HCT116 (cell line): ENCODE data around the gene TMEM117. TPM values are rescaled to one million over a fixed set of nuclear protein-coding genes. Genes with fewer than 3 reads are reported as not detected.

Source experiments
- ATAC-seq: fragments of 200-7000 bp; cut with Tn5 transposase; 2 replicates; pipeline ENCODE4 v1.9.1; 2020; ENCODE audit warnings: mild to moderate bottlenecking, moderate library complexity
- BruUV-seq: library from RNA; stranded (reverse); fragments of 400-500 nt; replicated peaks from 2 replicates; lab custom pipeline; 2021; lab: Mats Ljungman, UMichigan
- CTCF ChIA-PET: fragments of 300-600 bp; sonication (Branson Sonifier 250); formaldehyde crosslinking; loops from one replicate; lab custom pipeline; 2021; ENCODE audit warnings: antibody characterized with exemption; lab: Charles Lee
- POLR2A ChIA-PET: fragments of 300-600, 350-600 bp; sonication (Branson Sonifier 250); formaldehyde crosslinking; loops from one replicate; lab custom pipeline; 2021; ENCODE audit warnings: antibody characterized with exemption; lab: Charles Lee
- RAD21 ChIA-PET, 2 experiments: fragments of 300-600 bp; sonication (Branson Sonifier 250); formaldehyde crosslinking; loops; one replicate each; lab custom pipeline; 2023; ENCODE audit warnings: low total read pairs in 2 of 2; ENCODE audit not compliant: uncharacterized antibody in 2 of 2, unreplicated experiment in 2 of 2, low non-redundant PET in 1 of 2; lab: Charles Lee
- DNase-seq: peaks from one replicate; pipeline ENCODE4 v3.0.0-alpha.2; 2010; ENCODE audit warnings: low read depth, low spot score
- H2AFZ ChIP-seq: fragments of 200-600 bp; shearing (Covaris generic), sonication (generic); 2 replicates; pipeline ENCODE4 v1.6.1; 2017; ENCODE audit warnings: low read depth, mixed run types, mixed read lengths, antibody characterized with exemption, low read length; ENCODE audit not compliant: poor library complexity, severe bottlenecking
- H3K27ac ChIP-seq: 2 replicates; pipeline ENCODE4 v1.5.1; 2012; ENCODE audit warnings: low read depth, low read length
- H3K27me3 ChIP-seq: fragments of 200-600 bp; sonication (generic); 2 replicates; pipeline ENCODE4 v1.6.1; 2016; ENCODE audit warnings: mixed run types, low read length, mixed read lengths; ENCODE audit not compliant: insufficient read depth
- H3K36me3 ChIP-seq, 2 experiments: fragments of 200-500 bp in 1 of 2; fragments of 200-600 bp in 1 of 2; sonication (Bioruptor generic) in 1 of 2; sonication (generic) in 1 of 2; 2 replicates each; pipeline versions ENCODE4 v1.5.1 to v1.6.1; 2014 to 2016; ENCODE audit warnings: low read length in 2 of 2, inconsistent platforms in 1 of 2, mixed read lengths in 1 of 2, mixed run types in 1 of 2; ENCODE audit not compliant: insufficient read depth in 2 of 2, control insufficient read depth in 1 of 2
- H3K4me1 ChIP-seq, 2 experiments: fragments of 200-600 bp in 1 of 2; sonication (generic) in 1 of 2; 2 replicates each; pipeline versions ENCODE4 v1.5.1 to v1.6.1; 2012 to 2017; ENCODE audit warnings: low read length in 2 of 2, inconsistent platforms in 1 of 2, mild to moderate bottlenecking in 1 of 2, mixed read lengths in 1 of 2, mixed run types in 1 of 2, moderate library complexity in 1 of 2; ENCODE audit not compliant: insufficient read depth in 2 of 2, control insufficient read depth in 1 of 2
- H3K4me2 ChIP-seq: fragments of 200-600 bp; sonication (generic); 2 replicates; pipeline ENCODE4 v1.6.1; 2017; ENCODE audit warnings: mixed run types, low read length, mixed read lengths
- H3K4me3 ChIP-seq, 2 experiments: fragments of 200-600 bp in 1 of 2; sonication (generic) in 1 of 2; replicated peaks in 1 of 2; 2 replicates each; pipeline ENCODE4 v1.5.1; 2011 to 2016; ENCODE audit warnings: low read length in 2 of 2, control low read depth in 1 of 2, low read depth in 1 of 2, mild to moderate bottlenecking in 1 of 2, mixed read lengths in 1 of 2, mixed run types in 1 of 2
- H3K79me2 ChIP-seq: fragments of 200-600 bp; sonication (generic); 2 replicates; pipeline ENCODE4 v1.6.1; 2017; ENCODE audit warnings: mild to moderate bottlenecking, mixed run types, low read length, moderate library complexity, mixed read lengths; ENCODE audit not compliant: insufficient read depth
- H3K9ac ChIP-seq: fragments of 200-600 bp; sonication (generic); 2 replicates; pipeline ENCODE4 v1.6.1; 2016; ENCODE audit warnings: low read length, mixed read lengths
- H3K9me2 ChIP-seq: fragments of 200-600 bp; sonication (generic), shearing (Covaris generic); 2 replicates; pipeline ENCODE4 v1.6.1; 2017; ENCODE audit warnings: mixed run types, mild to moderate bottlenecking, moderate library complexity; ENCODE audit not compliant: insufficient read depth
- H3K9me3 ChIP-seq, 2 experiments: fragments of 200-500 bp in 1 of 2; fragments of 200-600 bp in 1 of 2; sonication (Bioruptor generic) in 1 of 2; sonication (generic) in 1 of 2; 2 replicates each; pipeline ENCODE4 v1.6.1; 2014 to 2017; ENCODE audit warnings: low read length in 2 of 2, mixed read lengths in 2 of 2, inconsistent platforms in 1 of 2, low read depth in 1 of 2, mild to moderate bottlenecking in 1 of 2, mixed run types in 1 of 2, moderate library complexity in 1 of 2; ENCODE audit not compliant: control insufficient read depth in 1 of 2, insufficient read depth in 1 of 2
- H4K20me1 ChIP-seq: fragments of 200-600 bp; sonication (generic), shearing (Covaris generic); 2 replicates; pipeline ENCODE4 v1.6.1; 2017; ENCODE audit warnings: mixed run types, mild to moderate bottlenecking, moderate library complexity; ENCODE audit not compliant: insufficient read depth
- ATF3 ChIP-seq: IDR thresholded peaks from 2 replicates; pipeline ENCODE4 v1.6.1; 2012
- CBX3 ChIP-seq: IDR thresholded peaks from 2 replicates; pipeline ENCODE4 v1.6.1; 2012; ENCODE audit warnings: low read depth
- CTCF ChIP-seq, 3 experiments: fragments of 200-600 bp in 1 of 3; sonication (generic) in 1 of 3; IDR thresholded peaks in 2 of 3; conservative IDR thresholded peaks in 1 of 3; 2 replicates each; pipeline ENCODE4 v1.5.1; 2012 to 2017; ENCODE audit warnings: low read depth in 2 of 3, low read length in 2 of 3, antibody characterized with exemption in 1 of 3, borderline replicate concordance in 1 of 3, control low read depth in 1 of 3, mild to moderate bottlenecking in 1 of 3, mixed read lengths in 1 of 3, mixed run types in 1 of 3, moderate library complexity in 1 of 3; ENCODE audit not compliant: insufficient read depth in 1 of 3
- EGR1 ChIP-seq: IDR thresholded peaks from 2 replicates; pipeline ENCODE4 v1.6.1; 2012; ENCODE audit warnings: low read depth
- ELF1 ChIP-seq: IDR thresholded peaks from 2 replicates; pipeline ENCODE4 v1.6.1; 2012; ENCODE audit warnings: low read depth, borderline replicate concordance
- EZH2 ChIP-seq: fragments of 200-600 bp; sonication (generic); IDR thresholded peaks from 2 replicates; pipeline ENCODE4 v1.6.1; 2017; ENCODE audit warnings: antibody characterized with exemption, mixed run types
- FOSL1 ChIP-seq: IDR thresholded peaks from 2 replicates; pipeline ENCODE4 v1.6.1; 2012; ENCODE audit warnings: low read depth
- JUND ChIP-seq: IDR thresholded peaks from 2 replicates; pipeline ENCODE4 v1.6.1; 2012
- POLR2AphosphoS5 ChIP-seq: IDR thresholded peaks from 2 replicates; pipeline ENCODE4 v1.6.1; 2011; ENCODE audit warnings: mild to moderate bottlenecking, low read depth, low read length, moderate library complexity
- RAD21 ChIP-seq: IDR thresholded peaks from 2 replicates; pipeline ENCODE4 v1.6.1; 2012; ENCODE audit warnings: low read depth, mild to moderate bottlenecking
- SIN3A ChIP-seq: IDR thresholded peaks from 2 replicates; pipeline ENCODE4 v1.6.1; 2012; ENCODE audit warnings: low read depth
- SP1 ChIP-seq: IDR thresholded peaks from 2 replicates; pipeline ENCODE4 v1.6.1; 2012; ENCODE audit warnings: low read depth
- SRF ChIP-seq: IDR thresholded peaks from 2 replicates; pipeline ENCODE4 v1.6.1; 2012; ENCODE audit warnings: low read depth
- TCF7L2 ChIP-seq: IDR thresholded peaks from 2 replicates; pipeline ENCODE4 v1.7.0; 2011; ENCODE audit warnings: borderline replicate concordance, inconsistent platforms; ENCODE audit not compliant: insufficient read depth, insufficient read length; ENCODE audit errors: extremely low read depth
- ZBTB33 ChIP-seq: IDR thresholded peaks from 2 replicates; pipeline ENCODE4 v1.6.1; 2011; ENCODE audit warnings: mild to moderate bottlenecking, low read length, moderate library complexity; ENCODE audit not compliant: insufficient replicate concordance; ENCODE audit errors: extremely low read depth
- ZNF274 ChIP-seq: fragments of 200-500 bp; sonication (Bioruptor generic); IDR thresholded peaks from 2 replicates; pipeline ENCODE4 v1.6.1; 2014; ENCODE audit warnings: mild to moderate bottlenecking, low read depth, low read length, inconsistent platforms
- intact Hi-C: fragments of 100-400 bp; cut with micrococcal nuclease; formaldehyde crosslinking; loops from 2 replicates; pipeline ENCODE4 v1.10.0; 2022
- total RNA-seq: library from RNA; stranded (reverse); gene quantifications from one replicate; pipeline ENCODE4 v1.2.1, GENCODE V29; 2021; ENCODE audit not compliant: unreplicated experiment
- TF ChIP-seq, protein P1 (sequence below): IDR thresholded peaks from 2 replicates; pipeline ENCODE4 v1.6.1; 2012

The TMEM117 gene
- total RNA-seq, 1 experiment from 2014 or later: 3.6 TPM

DNA sequence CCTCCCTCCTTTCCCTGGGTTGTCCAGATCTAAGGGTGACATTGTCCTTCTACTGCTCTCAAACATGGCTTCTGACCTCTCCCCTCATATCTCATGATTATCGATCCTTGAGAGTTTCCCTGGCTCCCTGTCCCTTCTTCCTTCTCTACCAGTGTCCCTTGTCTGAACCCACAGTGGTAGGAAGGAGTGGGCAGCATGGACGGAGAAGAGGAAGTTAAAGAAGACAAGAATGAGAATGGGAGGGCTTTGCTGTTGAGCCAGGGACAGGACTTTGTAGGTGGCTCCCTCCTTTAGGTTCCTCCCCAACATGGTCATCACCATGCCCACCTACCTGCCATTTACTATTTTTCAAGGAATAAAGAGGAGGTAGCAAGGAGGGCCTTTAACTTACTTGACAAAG, 166.7 kb downstream of the TMEM117 start:
- ChIA-PET RAD21 (no interaction called here), POLR2A (no interaction called here), CTCF (no interaction called here)
- TF ChIP-seq ATF3: no peak
- TF ChIP-seq, protein P1, sequence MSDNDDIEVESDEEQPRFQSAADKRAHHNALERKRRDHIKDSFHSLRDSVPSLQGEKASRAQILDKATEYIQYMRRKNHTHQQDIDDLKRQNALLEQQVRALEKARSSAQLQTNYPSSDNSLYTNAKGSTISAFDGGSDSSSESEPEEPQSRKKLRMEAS: no peak
- no peak for TF ChIP-seq CBX3
- no peak for TF ChIP-seq SIN3A
- TF ChIP-seq EZH2: no peak
- TF ChIP-seq ZNF274: no peak
- TF ChIP-seq RAD21: no peak
- TF ChIP-seq ZBTB33: no peak
- TF ChIP-seq EGR1: no peak
- no peak for TF ChIP-seq JUND
- no peak for TF ChIP-seq SP1
- TF ChIP-seq POLR2AphosphoS5: no peak
- no peak for TF ChIP-seq TCF7L2
- no peak for TF ChIP-seq ELF1
- TF ChIP-seq CTCF (IDR thresholded peaks at IDR 0.05 in 2 of 3, conservative IDR thresholded peaks at IDR 0.05 in 1 of 3; ENCODE audit: borderline replicate concordance in 1 of 3, insufficient read depth in 1 of 3, low read depth in 2 of 3, low read length in 2 of 3): no peak
- no peak for TF ChIP-seq SRF
- TF ChIP-seq FOSL1: no peak
- Histone ChIP-seq H3K79me2 (no peaks in the 10 kb centered on the region), H4K20me1 (no peaks in the 10 kb centered on the region), H3K4me3 (no peak overlapping the region), H2AFZ (no peak overlapping the region), H3K9ac (no peak overlapping the region), H3K9me3 (no peaks in the 10 kb centered on the region), H3K4me2 (no peak overlapping the region), H3K27me3 (no peaks in the 10 kb centered on the region), H3K36me3 (no peaks in the 10 kb centered on the region), H3K27ac (no peak overlapping the region), H3K9me2 (no peaks in the 10 kb centered on the region), H3K4me1 (no peaks in the 10 kb centered on the region)
- BruUV-seq: no TSS peak
- DNase-seq: no peak
- intact Hi-C loops: no loop called here
- ATAC-seq: no peak
